SIG-M5 treated with dmso at 0.1 percent for 504 hours (cell line): Measurements from ENCODE around the gene CBR3.

ENCODE experiments used
- DNase-seq: peaks from one replicate; lab custom pipeline; 2025; ENCODE audit not compliant: unreplicated experiment; lab: John Stamatoyannopoulos, UW

The CBR3 gene

GRCh38 chr21:36179145-36179544 lies 44.3 kb downstream of the CBR3 start:
- no peak for DNase-seq

DNA sequence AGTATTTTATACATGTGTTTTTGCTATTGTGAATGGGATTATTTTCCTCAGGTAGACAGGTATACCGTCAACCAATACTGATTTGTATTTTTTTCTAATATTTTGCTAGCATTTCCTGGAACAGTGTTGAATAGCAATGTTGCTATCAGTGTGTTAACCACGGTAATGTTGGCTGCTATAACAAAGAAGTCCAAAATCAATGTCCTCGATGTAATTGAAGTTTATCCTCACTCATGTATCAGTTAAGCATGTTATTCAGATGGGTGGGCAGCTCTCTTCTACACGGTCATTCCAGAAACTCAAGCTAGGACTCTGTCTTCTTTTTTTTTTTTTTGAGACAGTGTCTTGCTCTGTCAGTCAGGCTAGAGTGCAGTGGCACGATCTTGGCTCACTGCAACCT lies 46.1 kb downstream of the CBR3 start:
- no peak for DNase-seq

- peak; percentile 47 for DNase-seq
Observed at GRCh38 chr21:36183144-36183795, 48.4 kb downstream of the CBR3 start.

- no peak for DNase-seq
Observed at GRCh38 chr21:36184545-36184944, 49.7 kb downstream of the CBR3 start.

- no peak for DNase-seq
Observed at GRCh38 chr21:36185523-36185922, 50.6 kb downstream of the CBR3 start.

DNA sequence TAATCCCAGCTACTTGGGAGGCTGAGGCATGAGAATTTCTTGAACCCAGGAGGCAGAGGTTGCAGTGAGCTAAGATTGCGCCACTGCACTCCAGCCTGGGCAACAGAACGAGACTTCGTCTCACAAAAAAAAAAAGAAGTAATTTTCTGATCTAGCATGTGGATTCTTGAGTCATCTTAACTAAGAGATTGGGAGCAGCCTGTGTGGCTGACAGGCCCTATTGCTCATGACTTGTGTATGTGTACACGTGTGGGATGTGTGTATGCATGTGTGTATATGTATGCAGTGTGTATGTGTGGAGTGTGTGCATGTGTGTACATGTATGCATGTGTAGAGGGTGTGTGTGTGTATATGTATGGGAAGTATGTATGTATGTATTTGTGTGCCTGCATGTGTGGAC lies 51.2 kb downstream of the CBR3 start:
- DNase-seq: peak; percentile 38

DNA sequence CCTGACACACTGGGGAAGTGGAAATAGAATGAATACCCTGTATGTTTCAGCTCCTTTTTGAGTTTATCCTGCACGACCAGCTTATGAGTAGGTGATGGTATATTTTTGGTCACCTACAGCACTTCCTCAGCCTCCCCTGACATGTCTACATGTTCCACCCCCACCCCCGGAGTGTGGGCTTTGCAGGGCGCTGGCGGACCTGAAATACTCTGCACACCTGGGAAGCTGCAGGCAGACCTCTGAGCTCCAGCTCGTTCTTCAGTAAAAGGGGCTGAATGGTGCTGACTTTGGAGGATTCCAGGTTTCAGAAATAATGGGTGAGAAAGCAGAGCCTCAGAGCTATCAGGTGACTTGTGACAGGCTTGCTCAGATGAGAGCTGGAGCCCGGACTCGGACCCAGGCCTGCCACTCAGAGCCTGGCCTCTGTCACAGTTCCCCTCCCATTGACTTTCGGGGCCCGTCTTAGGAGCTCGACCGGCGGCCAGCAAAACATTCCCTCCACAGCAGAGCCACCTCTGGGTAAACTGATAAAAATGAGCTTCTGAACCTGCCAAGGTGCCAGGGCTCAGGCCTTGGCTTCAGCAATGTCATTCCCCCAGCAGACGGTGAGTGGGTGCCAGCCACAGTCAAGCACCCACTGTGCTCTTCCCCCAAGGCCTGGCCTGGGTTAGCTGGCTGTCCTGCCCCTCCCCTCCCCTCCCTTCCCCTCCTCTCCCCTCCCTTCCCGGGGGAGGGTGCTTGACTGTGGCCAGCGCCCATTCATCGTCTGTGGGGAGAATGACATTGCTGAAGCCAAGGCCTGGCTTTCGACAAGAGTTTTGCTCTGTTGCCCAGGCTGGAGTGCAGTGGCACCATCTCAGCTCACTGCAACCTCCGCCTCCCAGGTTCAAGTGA lies 51.9 kb downstream of the CBR3 start:
- DNase-seq: no peak

DNA sequence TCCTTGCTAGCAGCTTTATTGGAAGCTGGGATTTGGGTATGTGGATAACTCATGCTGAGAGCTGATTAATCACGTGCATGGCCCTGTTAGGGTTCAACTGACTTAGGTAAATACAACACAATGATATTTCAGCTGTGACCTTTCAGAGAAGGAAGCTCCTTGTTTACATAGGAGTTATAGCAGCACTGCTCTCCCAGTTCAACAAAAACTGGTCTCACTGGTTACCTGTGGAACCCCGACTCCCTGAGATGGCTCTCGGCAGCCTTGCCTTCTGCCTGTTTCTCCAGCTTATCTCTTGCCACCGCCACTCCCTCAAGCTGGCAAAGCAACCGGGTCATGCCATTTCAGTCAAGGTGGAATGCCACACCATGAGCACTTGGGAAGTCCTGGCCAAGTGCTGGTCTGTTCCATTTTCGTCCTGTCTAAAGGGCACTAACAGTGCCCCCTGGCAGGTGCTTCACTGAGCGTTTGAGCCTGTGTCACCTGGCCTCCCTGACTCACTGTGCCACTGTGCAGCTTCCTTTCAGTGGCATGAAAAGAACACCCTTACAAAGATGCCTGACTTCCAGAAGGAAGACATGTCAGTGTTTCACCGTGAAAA lies 53.3 kb downstream of the CBR3 start:
- peak; percentile 59 for DNase-seq

- no peak for DNase-seq
Observed at GRCh38 chr21:36188937-36189336, 54.1 kb downstream of the CBR3 start.

DNA sequence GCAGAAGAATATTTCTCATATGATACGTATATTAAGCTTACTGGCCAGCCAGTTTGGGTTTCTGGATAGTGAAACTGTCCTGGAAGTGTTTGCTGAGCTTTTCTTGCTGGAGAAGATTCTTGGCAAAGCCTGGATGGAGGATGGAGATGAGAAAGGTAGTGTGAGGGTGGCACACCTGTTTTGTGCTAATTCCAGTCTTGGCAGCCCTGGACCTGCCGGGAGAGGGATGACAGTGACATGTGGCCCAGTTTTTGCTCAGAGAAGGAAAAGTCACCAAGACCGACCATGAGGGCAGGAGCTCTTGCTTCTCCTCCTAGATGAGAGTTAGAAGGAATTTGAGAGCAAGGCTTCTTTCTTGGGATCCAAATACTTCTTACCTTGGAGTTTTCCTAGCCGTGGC lies 55.9 kb downstream of the CBR3 start:
- DNase-seq: no peak

DNA sequence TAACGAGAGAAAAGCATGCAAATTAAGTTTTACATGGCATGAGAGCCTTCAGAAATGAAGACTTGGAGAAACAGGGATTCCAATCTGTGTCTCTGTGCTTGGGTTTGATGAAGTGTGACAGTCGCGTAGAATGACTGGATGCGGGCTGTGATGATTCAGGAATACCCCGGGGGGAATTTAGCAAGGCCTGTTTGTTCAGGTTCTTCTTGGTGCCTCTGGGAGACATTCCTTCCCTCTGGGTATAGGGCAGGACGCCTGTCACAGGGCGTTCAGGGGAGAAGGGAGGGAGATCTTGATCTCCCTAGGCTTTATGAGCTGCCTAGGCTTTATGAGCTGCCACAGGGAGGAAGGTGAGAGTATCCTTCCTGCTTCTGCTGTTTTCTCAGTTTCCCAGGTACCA lies 58.3 kb downstream of the CBR3 start:
- DNase-seq: peak; percentile 20

DNA sequence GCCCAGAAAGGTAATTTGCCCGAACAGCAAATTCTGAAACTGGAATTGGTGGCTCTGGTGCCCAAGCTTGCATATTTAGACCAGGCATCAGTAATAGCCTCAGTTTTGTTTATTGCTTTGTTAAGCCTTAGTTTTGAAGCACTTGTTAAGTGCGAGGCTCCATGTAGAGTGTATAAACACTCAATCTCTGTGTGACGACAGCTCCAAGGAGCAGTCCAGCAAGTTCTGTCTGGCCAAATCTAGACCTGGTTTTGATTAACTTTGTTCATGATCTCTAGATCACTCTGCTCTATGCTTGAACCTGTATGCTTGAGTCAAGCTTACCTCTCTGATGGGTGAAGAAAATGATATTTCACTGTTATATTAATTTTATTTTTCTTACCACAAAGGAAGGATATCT lies 59.1 kb downstream of the CBR3 start:
- DNase-seq: no peak

- no peak for DNase-seq
Observed at GRCh38 chr21:36195613-36196012, 60.7 kb downstream of the CBR3 start.
